Measurements from ENCODE around the gene ALDH1A1.

GRCh38 chr9:72864327-72864726, 88.5 kb downstream of the ALDH1A1 start:
- TF ChIP-seq, protein P1, sequence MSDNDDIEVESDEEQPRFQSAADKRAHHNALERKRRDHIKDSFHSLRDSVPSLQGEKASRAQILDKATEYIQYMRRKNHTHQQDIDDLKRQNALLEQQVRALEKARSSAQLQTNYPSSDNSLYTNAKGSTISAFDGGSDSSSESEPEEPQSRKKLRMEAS (IDR thresholded peaks at IDR 0.05; ENCODE audit: insufficient read depth, insufficient read length) = no peak
- TF ChIP-seq POLR2AphosphoS5 (IDR thresholded peaks at IDR 0.05; ENCODE audit: insufficient read depth, low read depth, low read length) (no peak), CTCF (IDR thresholded peaks at IDR 0.05; ENCODE audit: extremely low read depth in 1 of 2, insufficient read depth in 1 of 2, low read depth in 1 of 2, low read length in 2 of 2) (no peak), POLR2A (IDR thresholded peaks at IDR 0.05; ENCODE audit: low read depth, low read length) (no peak), EZH2 (IDR thresholded peaks at IDR 0.05; ENCODE audit: borderline replicate concordance, low read depth, low read length, severe bottlenecking) (no peak), MYC (IDR thresholded peaks at IDR 0.05; ENCODE audit: low read depth, low read length) (no peak)
